22Rv1 (cell line): Measurements from ENCODE around the gene TMEM61.

ENCODE experiments used
- H3K27ac ChIP-seq: fragments of 450-650 bp; 2 replicates; pipeline ENCODE4 v1.5.1; 2017
- CTCF ChIP-seq: fragments of 450-650 bp; IDR thresholded peaks from 2 replicates; pipeline ENCODE4 v1.5.1; 2017; ENCODE audit warnings: mild to moderate bottlenecking
- ZFX ChIP-seq: fragments of 450-650 bp; IDR thresholded peaks from 2 replicates; pipeline ENCODE4 v1.6.1; 2017; ENCODE audit warnings: antibody characterized with exemption, borderline replicate concordance

The TMEM61 gene

GRCh38 chr1:55007625-55008024 is 27.2 kb downstream of the TMEM61 start:
- no peak overlapping the region for H3K27ac ChIP-seq
- TF ChIP-seq ZFX (no peak), CTCF (no peak)

GRCh38 chr1:55010194-55010886 is 29.9 kb downstream of the TMEM61 start:
- no peak overlapping the region for H3K27ac ChIP-seq
- no peak for TF ChIP-seq CTCF
- TF ChIP-seq ZFX, result no peak

GRCh38 chr1:55010887-55011217 is 30.4 kb downstream of the TMEM61 start:
- TF ChIP-seq CTCF (no peak), ZFX (no peak)

GRCh38 chr1:55012661-55013060 is 32.2 kb downstream of the TMEM61 start:
- H3K27ac ChIP-seq, result no peak overlapping the region
- no peak for TF ChIP-seq ZFX
- TF ChIP-seq CTCF, result no peak

More at GRCh38 chr1:55010887-55011217, 30.4 kb downstream of the TMEM61 start:
- no peak overlapping the region for H3K27ac ChIP-seq

- TF ChIP-seq CTCF, result no peak
- no peak for TF ChIP-seq ZFX
- H3K27ac ChIP-seq, result no peak overlapping the region
Measured at GRCh38 chr1:55015123-55015522, 34.7 kb downstream of the TMEM61 start.

GRCh38 chr1:55015731-55016620 is 35.5 kb downstream of the TMEM61 start:
- TF ChIP-seq CTCF (no peak), ZFX (no peak)
- no peak overlapping the region for H3K27ac ChIP-seq

GRCh38 chr1:55018395-55018794 is 38.0 kb downstream of the TMEM61 start:
- no peak for TF ChIP-seq ZFX
- no peak for TF ChIP-seq CTCF
- no peak overlapping the region for H3K27ac ChIP-seq
